ENCODE data around the gene PCDH1. TPM values are rescaled to one million over a fixed set of nuclear protein-coding genes. Genes with fewer than 3 reads are reported as not detected.

The PCDH1 gene
- total RNA-seq, 4 donors from 2014 or later, result 51.3 to 131 (median 67.9) TPM

- intact Hi-C loops (cut with DNase I), result no loop called here
- Histone ChIP-seq H3K27me3 (peaks cover 0 to 65% (median 9%) of the 10 kb centered on the region in 4 donors), H3K4me1 (peaks cover 39 to 98% (median 41%) of the 10 kb centered on the region in 3 donors), H3K27ac (peak overlapping the region; percentile 5 to 89 (median 71)), H3K9me3 (no peaks in the 10 kb centered on the region), H3K36me3 (no peaks in the 10 kb centered on the region), H3K4me3 (peak overlapping the region in 3 of 4 donors; percentile 71 to 82 (median 71))
- no peak for DNase-seq
- no peak for TF ChIP-seq CTCF (IDR thresholded peaks at IDR 0.05)
- TF ChIP-seq POLR2A (IDR thresholded peaks at IDR 0.05), result no peak
- WGBS, 2 donors, result 57 to 73% methylated on average over 4 to 14 of the region's 16 CpGs
These were observed 3.8 kb downstream of the PCDH1 start for GRCh38 chr5:141874262-141874964.

- Histone ChIP-seq H3K9me3 (no peaks in the 10 kb centered on the region), H3K27ac (peak overlapping the region; percentile 5 to 89 (median 71)), H3K4me3 (peak overlapping the region in 3 of 4 donors; percentile 71 to 82 (median 71)), H3K4me1 (peaks cover 37 to 98% (median 37%) of the 10 kb centered on the region in 3 donors), H3K36me3 (peaks cover 0 to 4% (median 0%) of the 10 kb centered on the region in 3 donors), H3K27me3 (peaks cover 0 to 65% (median 9%) of the 10 kb centered on the region in 4 donors)
- 61 to 65% methylated on average over 2 to 3 of the region's 3 CpGs for WGBS, 2 donors
- no peak for TF ChIP-seq POLR2A (IDR thresholded peaks at IDR 0.05)
- no peak for TF ChIP-seq CTCF (IDR thresholded peaks at IDR 0.05)
- no peak for DNase-seq
- intact Hi-C loops (cut with DNase I), result no loop called here
These were observed 4.3 kb downstream of the PCDH1 start for GRCh38 chr5:141873933-141874261.

- no peaks in the 10 kb centered on the region for H3K9me3 ChIP-seq
- H3K27me3 ChIP-seq, result peaks cover 0 to 57% (median 9%) of the 10 kb centered on the region in 4 donors
- DNase-seq, result no peak
- TF ChIP-seq POLR2A (IDR thresholded peaks at IDR 0.05) (no peak), CTCF (IDR thresholded peaks at IDR 0.05) (no peak)
- intact Hi-C loops (cut with DNase I), result no loop called here
- no peak overlapping the region for H3K4me3 ChIP-seq
- H3K36me3 ChIP-seq, result peaks cover 0 to 16% (median 0%) of the 10 kb centered on the region in 3 donors
- peaks cover 27 to 100% (median 32%) of the 10 kb centered on the region in 3 donors for H3K4me1 ChIP-seq
- 78 to 80% methylated on average over 13 to 15 of the region's 15 CpGs for WGBS, 2 donors
- peak overlapping the region in 3 of 4 donors; percentile 69 to 88 (median 75) for H3K27ac ChIP-seq
These were observed 5.5 kb downstream of the PCDH1 start for GRCh38 chr5:141872496-141873356.

- Histone ChIP-seq H3K36me3 (peaks cover 0 to 24% (median 0%) of the 10 kb centered on the region in 3 donors), H3K9me3 (no peaks in the 10 kb centered on the region), H3K4me3 (no peak overlapping the region), H3K4me1 (peaks cover 20 to 100% (median 24%) of the 10 kb centered on the region in 3 donors), H3K27ac (peak overlapping the region; percentile 69 to 88 (median 74)), H3K27me3 (peaks cover 0 to 49% (median 9%) of the 10 kb centered on the region in 4 donors)
- intact Hi-C loops (cut with DNase I), result no loop called here
- TF ChIP-seq CTCF (IDR thresholded peaks at IDR 0.05), result no peak
- DNase-seq, result no peak
- 73 to 76% methylated on average over 4 of the region's 4 CpGs for WGBS, 2 donors
These were observed 6.3 kb downstream of the PCDH1 start for GRCh38 chr5:141871870-141872269.

GRCh38 chr5:141870871-141871270 is 7.3 kb downstream of the PCDH1 start:
- TF ChIP-seq CTCF (IDR thresholded peaks at IDR 0.05) (no peak), POLR2A (IDR thresholded peaks at IDR 0.05) (no peak)
- Histone ChIP-seq H3K36me3 (peaks cover 0 to 28% (median 0%) of the 10 kb centered on the region in 3 donors), H3K9me3 (no peaks in the 10 kb centered on the region), H3K4me3 (no peak overlapping the region), H3K27me3 (peaks cover 0 to 39% (median under 1%) of the 10 kb centered on the region in 4 donors), H3K27ac (peak overlapping the region; percentile 69 to 88 (median 74)), H3K4me1 (peaks cover 14 to 100% (median 18%) of the 10 kb centered on the region in 3 donors)
- DNase-seq, result no peak
- intact Hi-C loops (cut with DNase I), result no loop called here
- whole genome bisulfite sequencing, 2 donors, result 21 to 41% methylated on average over 4 of the region's 4 CpGs
